ENCODE measurements around the gene TUBA4B.
"Not testable (repeated sequence)": the region's sequence is repeated elsewhere in the genome, so short reads cannot be mapped to it uniquely, and the experiment has no call there.

TUBA4B gene

DNA sequence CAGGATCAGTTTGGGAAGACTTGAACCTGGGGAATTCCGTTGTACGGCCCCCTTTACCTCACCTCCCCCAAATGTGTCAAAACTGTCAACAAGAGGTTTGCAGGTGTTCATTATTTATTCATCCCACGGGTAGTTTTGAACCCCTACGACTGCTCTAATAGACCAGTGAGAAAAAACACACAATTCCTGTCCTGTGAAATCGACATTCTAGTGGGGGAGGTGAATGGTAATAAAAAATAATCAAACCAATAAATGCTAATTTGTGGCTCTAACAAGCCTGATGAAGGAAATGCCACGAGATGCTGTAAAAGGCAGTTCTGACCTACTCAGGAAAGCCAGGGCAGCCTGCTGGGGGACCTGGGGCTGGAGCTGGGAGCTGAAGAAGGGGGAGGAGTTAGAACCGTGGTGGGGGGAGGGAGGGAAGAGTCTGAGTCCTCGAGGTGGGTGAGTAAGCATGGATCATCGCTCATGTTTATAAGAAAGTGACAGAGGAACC, 25.7 kb downstream of the TUBA4B start:
- DNase-seq = no peak

DNA sequence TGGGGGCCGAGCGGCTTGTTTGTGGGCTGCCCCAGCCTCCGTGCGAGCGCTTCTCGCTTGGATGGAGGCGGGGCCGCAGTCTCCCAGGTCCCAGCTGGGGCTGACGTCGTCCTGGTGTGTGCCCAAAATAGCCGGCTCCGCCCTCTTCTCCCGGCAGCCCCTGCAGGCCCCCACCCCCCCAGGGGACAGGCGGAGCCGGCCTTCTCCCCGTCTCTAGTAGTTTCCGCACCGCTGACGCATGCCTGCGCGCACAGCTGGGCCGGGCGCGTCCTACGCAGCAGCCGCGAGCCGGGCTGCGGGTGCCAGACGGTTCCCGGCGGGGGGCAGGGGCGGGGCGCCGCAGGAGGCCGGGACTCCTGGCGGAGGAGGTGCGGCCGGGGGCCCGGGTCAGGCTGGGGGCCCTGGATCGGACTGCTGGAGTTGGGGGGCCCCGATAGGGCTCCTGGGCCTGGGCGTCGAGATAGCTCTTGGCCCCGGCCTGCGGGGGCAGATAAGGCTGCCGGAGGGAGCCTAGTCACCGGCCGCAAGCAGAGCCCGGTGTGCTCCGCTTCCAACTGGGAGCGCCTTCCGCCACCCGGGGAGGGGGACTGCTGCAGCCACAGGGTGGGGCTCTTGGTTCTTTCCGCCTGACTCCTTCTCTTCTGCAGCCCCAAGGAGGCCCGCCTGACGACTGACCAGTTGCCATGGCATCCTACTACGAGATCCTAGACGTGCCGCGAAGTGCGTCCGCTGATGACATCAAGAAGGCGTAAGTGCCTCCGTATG, 26.3 kb downstream of the TUBA4B start, which contains the start of gene DNAJB2:
DNAJB2 (plus strand) TSS at position 216 of the 765 bp plus-strand sequence; CDS start at position 684, 468 bp downstream.
- DNase-seq = peak; percentile 98

DNA sequence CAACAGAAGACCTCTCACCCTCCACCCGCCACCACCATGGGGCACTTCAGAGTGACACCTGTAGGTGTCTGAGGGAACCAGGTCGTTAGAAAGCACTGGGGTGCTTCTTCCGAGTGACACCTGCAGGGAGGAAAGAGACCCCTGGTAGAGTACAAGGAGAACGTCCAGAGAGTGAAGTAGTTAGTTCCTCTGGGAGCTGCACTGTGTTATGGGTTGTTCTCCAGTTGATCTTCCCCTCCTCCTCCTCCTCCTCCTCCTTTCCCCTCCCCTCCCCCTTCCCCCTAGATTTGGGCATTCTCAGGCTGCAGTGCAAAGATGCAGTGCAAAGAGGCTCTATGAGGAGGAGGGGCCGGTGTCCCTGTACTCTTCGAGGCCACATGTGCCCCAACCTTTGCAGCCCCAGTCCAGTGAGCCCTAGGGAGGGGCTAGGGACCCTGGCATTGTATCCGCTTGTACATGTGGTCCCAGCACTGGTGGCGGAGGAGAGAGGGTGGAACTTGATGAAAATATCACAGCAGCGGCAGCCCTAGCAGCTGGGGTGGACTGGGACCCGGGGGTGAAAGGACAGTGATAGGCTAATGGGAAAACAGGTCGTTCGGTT, 27.0 kb downstream of the TUBA4B start:
- DNase-seq = no peak

DNA sequence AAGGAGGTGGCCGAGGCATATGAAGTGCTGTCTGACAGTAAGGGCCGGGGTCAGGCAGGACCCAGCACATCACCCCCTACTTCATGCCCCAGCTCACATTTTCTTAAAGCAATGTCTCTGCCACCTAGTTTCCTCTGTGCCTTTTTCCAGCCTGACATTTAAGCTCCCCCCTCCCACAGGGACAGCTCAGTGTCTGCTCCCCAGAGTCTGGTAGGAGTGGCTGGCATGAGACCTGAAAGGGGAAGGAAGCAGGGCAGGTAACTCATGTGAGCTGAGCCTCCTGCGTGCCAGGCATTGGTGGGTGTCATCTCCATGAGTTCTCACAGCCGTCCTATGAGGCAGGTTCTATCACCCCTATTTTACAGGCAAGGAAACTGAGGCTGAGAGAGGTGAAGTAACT, 27.6 kb downstream of the TUBA4B start:
- no peak for DNase-seq

DNA sequence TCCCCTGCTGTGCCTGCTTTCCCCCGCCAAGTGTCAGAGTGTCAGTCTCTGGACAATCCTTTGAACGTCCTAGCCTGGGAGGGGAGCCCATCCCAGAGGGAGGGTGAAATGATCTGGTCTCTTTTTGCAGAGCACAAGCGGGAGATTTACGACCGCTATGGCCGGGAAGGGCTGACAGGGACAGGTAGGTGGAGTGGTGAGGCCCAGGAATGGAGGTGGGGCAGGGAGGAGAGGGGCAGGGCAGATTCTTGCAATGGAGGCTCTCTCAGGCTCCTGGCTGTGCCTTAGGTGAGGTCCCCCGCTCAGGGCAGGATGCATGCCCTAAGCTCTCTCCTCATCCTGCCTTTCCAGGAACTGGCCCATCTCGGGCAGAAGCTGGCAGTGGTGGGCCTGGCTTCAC, 28.5 kb downstream of the TUBA4B start:
- DNase-seq = no peak

DNA sequence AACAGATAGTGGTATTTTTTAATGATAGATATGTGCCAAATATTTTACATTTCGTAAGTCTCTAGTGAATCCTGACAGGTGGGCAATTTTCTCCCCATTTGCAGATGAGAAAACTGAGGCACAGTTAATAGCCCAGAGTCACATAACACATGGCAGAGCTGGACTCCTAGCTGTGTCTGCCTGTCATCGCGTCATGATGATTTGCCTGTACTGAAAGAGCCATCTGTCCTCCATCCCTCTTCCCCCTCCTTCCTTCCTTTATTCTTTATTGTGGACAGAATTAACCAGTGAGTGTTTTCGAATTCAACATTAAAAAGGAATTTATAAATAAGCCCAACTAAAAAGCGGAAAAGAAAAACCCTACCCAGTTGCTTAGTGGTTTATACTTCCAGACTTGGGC, 29.3 kb downstream of the TUBA4B start:
- no peak for DNase-seq

DNA sequence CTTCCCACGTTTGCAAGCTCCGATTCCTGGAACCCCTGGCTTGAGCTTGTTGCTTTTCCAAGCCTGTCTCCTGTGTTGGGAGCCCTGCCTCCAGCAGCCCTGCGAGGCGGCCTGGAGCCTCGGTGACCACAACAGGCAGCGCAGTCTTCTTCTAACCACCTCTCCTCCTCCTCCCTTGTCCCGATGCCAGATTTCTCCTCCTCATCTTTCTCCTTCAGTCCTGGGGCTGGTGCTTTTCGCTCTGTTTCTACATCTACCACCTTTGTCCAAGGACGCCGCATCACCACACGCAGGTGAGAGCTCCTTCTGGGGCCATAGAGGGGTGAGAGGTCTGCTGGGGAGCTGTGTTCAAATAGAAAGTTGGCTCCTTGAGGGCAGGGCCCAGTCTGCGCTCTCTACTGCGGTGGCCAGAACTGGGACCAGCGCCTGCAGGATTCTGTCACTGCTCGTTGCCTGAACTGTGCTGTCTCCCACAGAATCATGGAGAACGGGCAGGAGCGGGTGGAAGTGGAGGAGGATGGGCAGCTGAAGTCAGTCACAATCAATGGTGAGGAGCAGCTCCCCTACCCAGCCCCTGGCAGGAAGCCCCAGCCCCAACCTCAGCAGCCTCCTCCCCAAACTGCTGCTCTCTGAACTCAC, 30.0 kb downstream of the TUBA4B start:
- no peak for DNase-seq

DNA sequence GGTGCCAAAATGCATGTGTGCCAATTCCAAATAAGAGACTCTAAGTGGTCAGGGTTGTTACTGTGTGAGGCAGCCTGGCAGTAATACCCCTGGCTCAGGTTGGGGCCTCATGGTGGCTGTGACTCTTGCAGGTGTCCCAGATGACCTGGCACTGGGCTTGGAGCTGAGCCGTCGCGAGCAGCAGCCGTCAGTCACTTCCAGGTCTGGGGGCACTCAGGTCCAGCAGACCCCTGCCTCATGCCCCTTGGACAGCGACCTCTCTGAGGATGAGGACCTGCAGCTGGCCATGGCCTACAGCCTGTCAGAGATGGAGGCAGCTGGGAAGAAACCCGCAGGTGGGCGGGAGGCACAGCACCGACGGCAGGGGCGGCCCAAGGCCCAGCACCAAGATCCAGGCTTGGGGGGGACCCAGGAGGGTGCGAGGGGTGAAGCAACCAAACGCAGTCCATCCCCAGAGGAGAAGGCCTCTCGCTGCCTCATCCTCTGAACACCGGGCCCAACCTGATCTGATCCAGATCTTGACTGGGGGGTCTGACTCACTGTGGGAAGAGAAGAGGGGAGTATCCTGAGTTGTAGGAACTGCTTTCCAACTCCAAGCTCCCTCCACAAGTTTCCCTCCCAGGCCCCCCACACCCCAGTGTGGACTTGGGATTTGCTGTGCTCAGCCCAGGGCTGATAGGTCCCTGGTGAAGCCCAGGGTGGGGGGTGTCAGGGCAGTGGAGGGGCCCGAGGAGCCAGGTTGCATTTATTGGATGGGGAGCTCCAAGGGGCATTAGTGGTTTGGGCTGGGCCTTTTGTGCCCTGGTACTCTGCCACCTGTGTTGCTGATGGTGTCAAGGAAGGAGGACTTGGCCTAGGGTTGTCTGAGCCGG, 31.7 kb downstream of the TUBA4B start:
- DNase-seq = no peak

DNA sequence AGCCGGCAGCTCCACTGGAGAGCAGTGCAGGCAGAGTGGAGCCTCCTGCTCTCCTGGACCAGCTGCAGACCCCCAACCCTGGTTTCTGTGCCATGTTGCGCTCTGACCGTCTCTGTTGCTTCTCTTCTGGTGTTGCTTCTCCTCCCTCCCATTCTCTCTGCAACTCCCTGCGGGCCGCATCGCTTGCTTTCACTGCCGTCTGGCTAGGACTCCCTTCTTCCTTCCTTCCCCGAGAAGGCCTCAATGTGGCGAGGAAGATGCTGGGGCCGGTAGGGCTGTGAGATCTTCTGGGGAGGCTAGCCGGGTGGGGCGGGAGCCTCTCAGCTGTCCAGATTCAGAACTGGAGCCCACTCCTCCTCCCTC, 32.3 kb downstream of the TUBA4B start:
- no peak for DNase-seq

DNA sequence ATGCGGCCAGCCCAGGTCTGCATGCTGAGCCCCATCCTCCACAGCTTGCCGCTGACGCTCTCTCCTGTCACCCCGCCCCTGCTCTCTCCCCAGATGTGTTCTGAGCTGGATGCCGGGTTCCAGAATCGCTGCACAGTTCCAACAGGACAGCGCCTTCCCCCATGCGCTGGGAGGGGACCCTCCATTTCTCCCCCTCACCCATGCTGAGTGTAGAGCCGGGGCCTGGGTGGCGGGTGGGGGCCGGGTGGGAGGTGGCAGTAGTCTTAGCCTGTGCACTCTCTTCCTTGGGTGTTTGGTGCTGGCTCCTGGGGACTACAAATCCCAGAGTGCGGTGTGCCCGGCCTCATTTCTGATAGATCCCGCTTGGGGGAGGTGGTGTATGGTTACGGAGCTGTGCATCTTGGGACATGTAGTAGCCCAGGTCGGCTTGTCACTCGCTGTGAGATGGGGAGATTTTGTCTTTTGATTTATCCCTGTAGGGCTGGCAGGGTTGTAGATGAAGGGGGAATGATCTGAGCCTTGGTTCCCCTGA, 32.9 kb downstream of the TUBA4B start:
- DNase-seq = no peak

DNA sequence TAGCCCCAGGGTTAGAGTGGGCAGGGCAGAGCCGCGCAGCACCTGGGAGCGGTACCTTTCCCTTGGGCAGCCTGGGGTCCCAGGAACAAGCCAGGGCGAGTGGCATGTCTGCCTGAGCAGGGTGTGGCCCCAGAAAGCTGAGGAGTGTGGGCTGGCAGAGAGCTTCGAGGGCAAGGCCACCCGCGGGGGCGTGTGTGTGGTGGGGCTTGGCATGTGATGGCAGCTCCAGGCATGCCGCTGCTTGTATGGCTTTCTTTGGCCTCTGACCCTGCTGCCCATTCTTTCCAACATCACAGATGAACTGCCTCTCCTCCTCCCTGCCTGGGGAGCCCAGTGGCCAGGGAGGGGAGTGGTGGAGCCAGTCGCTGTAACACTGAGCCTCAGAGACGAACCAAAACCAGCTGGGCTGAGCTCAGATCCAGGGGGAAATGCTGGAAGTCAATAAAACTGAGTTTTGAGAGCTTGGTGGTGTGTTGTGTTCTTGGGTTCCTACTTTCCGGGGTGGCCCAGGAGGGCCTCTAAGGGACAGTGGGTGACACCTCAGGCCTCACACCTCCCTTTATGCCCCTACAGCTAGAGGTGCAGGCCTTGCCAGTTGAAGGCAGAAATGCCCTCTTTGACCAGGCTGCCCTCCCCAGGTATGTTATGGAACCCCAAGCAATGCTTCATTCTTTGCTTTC, 33.5 kb downstream of the TUBA4B start:
- DNase-seq = no peak

DNA sequence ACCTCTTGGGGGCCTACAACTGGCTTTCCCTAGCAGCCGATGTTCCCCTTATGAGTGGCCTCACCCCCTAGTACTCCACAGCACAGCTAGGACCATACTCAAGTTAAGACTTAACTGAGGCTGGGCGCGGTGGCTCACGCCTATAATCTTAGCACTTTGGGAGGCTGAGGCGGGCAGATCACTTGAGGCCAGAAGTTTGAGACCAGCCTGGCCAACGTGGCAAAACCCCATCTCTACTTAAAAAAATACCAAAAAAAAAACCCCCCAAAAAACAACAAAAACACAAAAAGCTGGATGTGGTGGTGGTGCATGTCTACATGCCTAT, 34.0 kb downstream of the TUBA4B start:
- DNase-seq = not testable (repeated sequence)

DNA sequence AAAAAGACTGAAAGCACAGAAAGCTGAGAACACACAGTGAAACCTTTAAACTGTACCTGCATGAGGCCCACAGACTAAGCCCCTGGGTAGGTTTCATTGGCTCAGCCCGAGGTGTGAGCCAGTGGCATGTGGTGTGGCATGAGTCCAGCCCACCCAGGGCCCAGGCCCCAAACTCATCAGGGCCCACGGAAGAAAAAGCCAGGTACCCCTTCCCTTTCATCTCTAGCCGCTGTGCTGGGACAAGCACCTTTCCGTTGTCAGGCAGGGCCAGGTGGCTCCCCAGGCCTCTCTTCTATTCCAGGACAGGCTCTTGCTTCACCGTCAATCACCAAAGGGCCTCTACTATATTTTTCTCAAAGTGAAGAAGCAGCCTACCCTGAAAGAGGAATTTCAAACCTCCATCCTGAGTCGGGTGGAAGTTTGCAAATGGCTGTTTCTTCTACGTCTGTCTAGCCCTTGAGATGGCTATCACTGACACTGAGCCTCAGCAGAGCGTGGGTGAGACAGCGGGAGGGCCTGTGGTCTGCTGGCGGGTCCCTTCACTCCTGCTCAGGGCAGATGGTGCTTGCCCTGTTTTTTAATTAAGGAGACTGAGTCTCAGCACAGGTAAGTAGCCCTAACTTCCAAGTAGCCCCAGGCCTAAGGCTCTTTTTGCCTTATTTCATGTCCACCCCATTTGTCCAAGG, 34.7 kb downstream of the TUBA4B start:
- no peak for DNase-seq

DNA sequence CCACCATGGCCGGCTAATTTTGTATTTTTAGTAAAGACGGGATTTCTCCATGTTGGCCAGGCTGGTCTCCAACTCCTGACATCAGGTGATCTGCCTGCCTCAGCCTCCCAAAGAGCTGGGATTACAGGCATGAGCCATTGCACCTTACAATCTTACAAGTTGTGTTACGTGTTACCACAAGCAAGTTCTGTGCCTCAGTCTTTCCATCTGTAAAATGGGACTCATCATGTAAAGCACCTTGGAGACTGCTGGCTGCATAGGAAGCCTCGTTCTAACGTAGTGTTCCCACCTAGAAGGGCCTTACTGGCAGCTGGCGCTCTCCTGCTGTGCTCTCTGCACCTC, 36.1 kb downstream of the TUBA4B start:
- DNase-seq = no peak

DNA sequence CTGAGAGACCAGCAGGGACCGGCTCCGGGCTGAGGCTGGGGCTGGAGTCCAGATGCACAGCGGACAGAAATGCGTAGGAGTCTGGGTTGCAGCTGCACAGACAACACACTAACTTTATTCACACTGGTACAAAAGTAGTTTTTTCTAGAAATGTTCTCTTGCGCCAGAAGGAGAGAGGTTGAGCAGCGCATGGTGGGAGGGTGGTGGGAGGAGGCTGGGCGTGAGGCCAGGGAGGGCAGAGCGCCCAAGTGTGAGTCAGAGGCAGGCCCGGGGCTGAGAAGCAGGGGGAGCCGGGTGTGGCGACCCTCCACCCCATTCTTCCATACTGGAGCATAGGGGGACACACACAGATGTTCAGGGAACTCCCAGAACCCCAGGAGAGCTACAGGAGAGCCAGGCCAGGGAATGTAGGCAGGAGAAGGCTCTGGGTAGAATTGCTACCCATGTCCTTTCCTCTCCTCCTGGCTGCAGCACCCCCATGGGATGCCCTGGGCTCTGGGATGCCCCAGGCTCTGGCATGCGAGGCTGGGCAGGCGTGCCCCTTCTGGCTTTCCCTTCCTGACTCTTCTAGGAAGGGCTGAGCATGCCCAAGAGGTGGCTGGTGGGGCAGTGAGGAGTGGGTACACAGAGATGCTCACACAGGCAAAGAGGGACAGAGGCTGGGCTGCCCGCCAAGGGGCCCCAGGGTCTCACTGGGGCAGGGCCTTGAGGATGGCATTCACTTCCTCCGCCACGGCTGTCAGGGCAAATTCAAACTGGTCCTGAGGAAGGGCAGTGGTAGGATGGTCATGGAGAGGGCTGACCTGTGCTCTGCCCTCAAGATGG, 36.7 kb downstream of the TUBA4B start:
- DNase-seq = no peak

DNA sequence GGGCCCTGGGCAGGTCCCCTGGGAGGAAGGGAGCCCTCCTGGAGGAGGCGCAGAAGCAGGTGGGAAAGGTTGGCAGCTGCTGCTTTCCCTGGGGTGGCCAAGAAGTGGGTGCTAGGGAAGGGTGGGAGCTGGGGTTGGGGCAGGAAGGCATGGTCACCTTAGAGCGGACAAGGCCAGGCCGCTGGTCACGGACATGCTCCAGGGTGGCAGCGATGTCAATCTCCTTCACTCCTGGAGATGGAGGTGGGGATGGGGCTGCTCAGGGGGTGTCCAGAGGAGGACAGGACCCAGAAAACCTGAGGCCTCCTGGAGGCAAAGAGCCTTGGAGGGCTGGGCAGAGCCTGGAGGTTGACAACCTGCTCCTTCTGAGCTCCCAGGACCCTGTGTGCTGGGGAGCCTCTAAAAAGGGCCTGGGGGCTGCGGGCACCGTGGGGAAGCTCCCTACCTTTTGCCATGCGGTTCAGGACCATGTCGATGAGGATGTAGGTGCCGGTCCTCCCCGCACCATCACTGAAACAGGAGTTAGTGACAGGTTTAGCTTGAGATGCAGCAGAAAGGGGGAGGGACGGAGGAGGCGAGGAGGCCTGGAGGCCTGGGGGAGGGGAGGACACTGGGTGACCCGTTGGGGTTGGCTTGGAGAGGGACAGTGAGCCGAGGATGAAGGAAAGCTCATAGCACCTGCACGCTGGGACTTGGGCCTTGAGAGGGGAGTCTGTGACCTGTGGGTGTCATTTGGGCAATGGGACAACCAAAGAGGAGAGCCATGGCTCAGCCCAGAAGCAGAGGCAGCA, 37.5 kb downstream of the TUBA4B start:
- no peak for DNase-seq

DNA sequence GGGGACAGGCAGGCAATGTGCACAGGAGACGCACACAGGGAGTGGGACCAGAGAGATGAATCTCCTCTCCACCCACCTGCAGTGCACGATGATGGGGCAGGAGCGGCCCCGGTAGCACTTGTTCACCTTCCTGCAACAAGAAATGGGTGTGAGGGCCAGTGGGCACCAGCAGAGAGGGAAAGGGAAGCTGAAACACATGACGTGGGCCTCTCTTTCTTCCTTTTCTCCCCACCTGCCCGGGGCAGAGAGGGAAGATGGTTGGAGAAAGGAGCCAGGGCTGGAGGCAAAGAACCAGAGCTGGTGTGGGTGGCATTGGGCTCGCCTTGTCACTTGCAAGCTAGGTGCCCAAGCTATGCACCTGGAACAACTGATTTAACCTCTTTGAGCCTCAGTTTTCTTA, 38.4 kb downstream of the TUBA4B start:
- DNase-seq = no peak

DNA sequence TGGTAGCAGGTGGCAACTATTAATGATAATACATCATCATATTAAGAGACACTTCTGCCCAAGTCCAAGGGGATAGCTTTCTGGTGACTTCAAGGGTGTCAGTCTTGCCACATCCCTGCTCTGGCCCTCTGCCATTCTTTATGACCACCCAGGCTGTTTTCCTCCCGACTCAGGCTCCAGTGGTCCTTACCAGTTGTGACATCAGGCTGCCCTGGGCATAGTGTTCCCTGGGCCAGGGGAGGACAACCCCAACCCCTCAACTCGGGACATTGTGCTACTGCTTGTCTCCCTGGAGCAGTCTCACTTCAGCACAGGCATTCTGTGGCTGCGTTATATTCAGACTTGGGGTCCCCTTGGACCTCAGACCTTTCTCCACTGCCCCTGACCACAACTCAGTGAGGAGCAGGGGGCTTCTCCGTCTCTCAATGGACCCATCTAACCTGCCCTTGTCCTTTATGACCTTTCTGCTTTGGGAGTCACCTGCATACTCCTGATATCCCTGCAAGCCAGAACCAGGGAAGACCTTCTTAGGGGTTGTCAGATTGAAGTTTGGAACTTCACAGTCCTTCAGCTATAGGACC, 39.0 kb downstream of the TUBA4B start:
- DNase-seq = no peak

DNA sequence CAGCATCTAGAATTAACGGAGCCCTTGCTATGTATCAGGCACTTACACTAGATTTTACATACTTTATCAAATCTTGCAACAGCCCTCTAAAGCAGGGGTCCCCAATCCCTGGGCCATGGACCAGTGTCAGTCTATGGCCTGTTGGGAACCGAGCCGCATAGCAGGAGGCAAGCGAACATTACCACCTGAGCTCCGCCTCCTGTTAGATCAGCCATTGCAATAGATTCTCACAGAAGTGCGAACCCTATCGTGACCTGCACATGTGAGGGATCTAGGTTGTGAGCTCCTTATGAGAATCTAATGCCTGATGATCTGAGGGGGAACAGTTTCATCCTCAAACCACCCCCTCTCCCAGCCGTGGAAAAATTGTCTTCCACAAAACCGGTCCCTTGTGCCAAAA, 39.6 kb downstream of the TUBA4B start:
- peak; percentile 24 for DNase-seq

DNA sequence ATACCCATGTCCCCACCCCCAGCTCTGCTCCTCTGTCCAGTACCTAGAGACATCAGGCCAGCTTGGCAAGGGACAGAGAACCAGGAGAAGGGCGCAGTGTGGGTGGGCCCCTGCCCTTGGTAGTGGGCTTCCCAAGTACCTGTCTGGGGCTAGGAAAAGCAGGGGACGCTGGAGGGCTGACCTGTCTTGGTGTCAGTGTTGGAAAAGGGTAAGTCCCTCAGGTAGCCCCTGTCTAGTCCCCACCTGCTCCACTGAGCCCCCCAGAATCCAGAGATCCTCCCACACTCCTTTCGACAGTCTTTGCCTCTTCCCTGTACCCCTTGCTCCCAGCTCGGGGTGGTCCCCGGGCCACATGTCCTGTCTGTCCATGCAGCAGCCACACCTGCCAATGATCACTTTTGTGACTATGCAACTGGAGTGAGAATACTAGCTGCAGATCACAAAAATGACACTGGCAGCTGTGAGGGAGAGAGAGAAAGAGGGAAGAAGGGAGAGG, 40.7 kb downstream of the TUBA4B start:
- DNase-seq = peak; percentile 30

All from activated CD4-positive, CD25-positive, alpha-beta regulatory T cell treated with anti-CD3 and anti-CD28 coated beads, Interleukin-2, amount 50 U/mL, for 72 hours (primary cell).